Suprapubic skin (tissue), 4 donors: Measurements from ENCODE around the gene BICC1.

Experiments
- EP300 ChIP-seq: sonication (generic); formaldehyde crosslinking; IDR thresholded peaks from one replicate; pipeline ENCODE4 v1.6.1; 2017; ENCODE audit warnings: antibody characterized with exemption
- POLR2A ChIP-seq, 2 donors: fragments of 450-650 bp; IDR thresholded peaks; one replicate each; pipeline ENCODE4 v1.6.1; 2017; ENCODE audit warnings: antibody characterized with exemption in 2 of 2, mild to moderate bottlenecking in 2 of 2, moderate library complexity in 2 of 2
- POLR2AphosphoS5 ChIP-seq, 3 donors: sonication (generic); formaldehyde crosslinking; IDR thresholded peaks; one replicate each; pipeline ENCODE4 v1.6.1; 2017; ENCODE audit warnings: antibody characterized with exemption in 3 of 3
- TF ChIP-seq, protein P1 (sequence below), 2 donors: fragments of 200-600 bp in 1 of 2; fragments of 450-650 bp in 1 of 2; sonication (generic) in 1 of 2; IDR thresholded peaks; one replicate each; pipeline ENCODE4 v1.5.1; 2016 to 2019; ENCODE audit warnings: antibody characterized with exemption in 2 of 2, mild to moderate bottlenecking in 1 of 2, moderate library complexity in 1 of 2

DNA sequence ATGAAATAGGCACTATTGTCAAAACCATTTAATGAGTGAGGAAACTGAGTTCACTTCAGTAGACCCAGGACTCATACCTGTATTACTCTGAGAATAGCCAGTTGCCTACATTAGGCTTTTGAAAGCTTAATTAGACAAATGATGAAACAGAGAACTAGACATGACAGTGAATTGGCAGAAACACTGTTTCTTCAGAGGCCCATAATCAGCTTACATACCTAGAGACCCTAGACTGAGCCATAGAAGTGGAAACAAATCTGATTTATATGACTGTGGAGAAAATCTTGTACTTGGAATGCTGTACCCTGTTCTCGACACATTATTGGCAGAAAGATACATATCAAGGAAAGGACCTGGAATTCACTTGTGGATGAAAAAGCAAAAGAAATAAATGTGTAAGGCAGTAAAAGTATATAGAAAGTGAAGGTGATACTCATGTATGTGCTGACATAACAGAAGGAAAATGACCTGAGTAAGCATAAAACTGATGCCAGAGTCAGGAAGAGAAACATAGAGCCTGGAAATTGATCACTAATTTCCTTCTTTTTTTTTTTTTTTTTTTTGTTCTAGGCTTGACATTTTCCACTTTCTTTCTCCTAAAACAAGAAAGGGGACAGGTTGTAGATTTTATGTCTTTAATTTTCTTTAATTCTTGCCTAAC is 251.5 kb downstream of the BICC1 start:
- no peak for TF ChIP-seq POLR2A (IDR thresholded peaks at IDR 0.05)
- no peak for TF ChIP-seq POLR2AphosphoS5 (IDR thresholded peaks at IDR 0.05)
- TF ChIP-seq, protein P1, sequence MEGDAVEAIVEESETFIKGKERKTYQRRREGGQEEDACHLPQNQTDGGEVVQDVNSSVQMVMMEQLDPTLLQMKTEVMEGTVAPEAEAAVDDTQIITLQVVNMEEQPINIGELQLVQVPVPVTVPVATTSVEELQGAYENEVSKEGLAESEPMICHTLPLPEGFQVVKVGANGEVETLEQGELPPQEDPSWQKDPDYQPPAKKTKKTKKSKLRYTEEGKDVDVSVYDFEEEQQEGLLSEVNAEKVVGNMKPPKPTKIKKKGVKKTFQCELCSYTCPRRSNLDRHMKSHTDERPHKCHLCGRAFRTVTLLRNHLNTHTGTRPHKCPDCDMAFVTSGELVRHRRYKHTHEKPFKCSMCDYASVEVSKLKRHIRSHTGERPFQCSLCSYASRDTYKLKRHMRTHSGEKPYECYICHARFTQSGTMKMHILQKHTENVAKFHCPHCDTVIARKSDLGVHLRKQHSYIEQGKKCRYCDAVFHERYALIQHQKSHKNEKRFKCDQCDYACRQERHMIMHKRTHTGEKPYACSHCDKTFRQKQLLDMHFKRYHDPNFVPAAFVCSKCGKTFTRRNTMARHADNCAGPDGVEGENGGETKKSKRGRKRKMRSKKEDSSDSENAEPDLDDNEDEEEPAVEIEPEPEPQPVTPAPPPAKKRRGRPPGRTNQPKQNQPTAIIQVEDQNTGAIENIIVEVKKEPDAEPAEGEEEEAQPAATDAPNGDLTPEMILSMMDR (IDR thresholded peaks at IDR 0.05) = no peak
- TF ChIP-seq EP300 = no peak
